Lower lobe of right lung (tissue), 2 donors: ENCODE data around the gene TTC39C. TPM values are rescaled to one million over a fixed set of nuclear protein-coding genes. Genes with fewer than 3 reads are reported as not detected.

Experiments
- ATAC-seq, 2 donors: fragments of 200-7000 bp; cut with Tn5 transposase; one replicate each; pipeline ENCODE4 v1.9.1; 2020 to 2022; ENCODE audit warnings: mild to moderate bottlenecking in 2 of 2, moderate library complexity in 2 of 2
- DNase-seq: peaks from one replicate; pipeline ENCODE4 v3.0.0-alpha.2; 2020
- H3K27ac ChIP-seq: fragments of 200-600 bp; one replicate; pipeline ENCODE4 v1.8.0; 2022
- H3K27me3 ChIP-seq: fragments of 200-600 bp; one replicate; pipeline ENCODE4 v1.8.0; 2022; ENCODE audit warnings: low read depth
- H3K36me3 ChIP-seq: fragments of 200-600 bp; one replicate; pipeline ENCODE4 v1.8.0; 2022; ENCODE audit warnings: mild to moderate bottlenecking
- H3K4me1 ChIP-seq: fragments of 200-600 bp; one replicate; pipeline ENCODE4 v1.8.0; 2022
- H3K4me3 ChIP-seq: fragments of 200-600 bp; one replicate; pipeline ENCODE4 v1.8.0; 2022; ENCODE audit warnings: mild to moderate bottlenecking
- H3K9me3 ChIP-seq: fragments of 200-600 bp; one replicate; pipeline ENCODE4 v1.8.0; 2022
- intact Hi-C: fragments of 100-400 bp; cut with DNase I; formaldehyde crosslinking; loops from one replicate; pipeline ENCODE4 v1.11.0; 2022
- total RNA-seq: library from RNA; stranded (reverse); fragmentation: NEBNext Ultra II Directional; extraction: Animal tissue kit (Norgen Biotek cat#: 25700); gene quantifications from one replicate; pipeline ENCODE4 v1.2.1, GENCODE V29; 2021
- TF ChIP-seq, protein P1 (sequence below): fragments of 200-600 bp; IDR thresholded peaks from one replicate; pipeline ENCODE4 v1.8.0; 2022; ENCODE audit warnings: antibody characterized with exemption, mild to moderate bottlenecking
- donor health status: DM: no; HTN: yes; CAD: no; lungs with severe emphysema.

Gene TTC39C
- total RNA-seq, 1 donor from 2014 or later: 14.6 TPM

DNA sequence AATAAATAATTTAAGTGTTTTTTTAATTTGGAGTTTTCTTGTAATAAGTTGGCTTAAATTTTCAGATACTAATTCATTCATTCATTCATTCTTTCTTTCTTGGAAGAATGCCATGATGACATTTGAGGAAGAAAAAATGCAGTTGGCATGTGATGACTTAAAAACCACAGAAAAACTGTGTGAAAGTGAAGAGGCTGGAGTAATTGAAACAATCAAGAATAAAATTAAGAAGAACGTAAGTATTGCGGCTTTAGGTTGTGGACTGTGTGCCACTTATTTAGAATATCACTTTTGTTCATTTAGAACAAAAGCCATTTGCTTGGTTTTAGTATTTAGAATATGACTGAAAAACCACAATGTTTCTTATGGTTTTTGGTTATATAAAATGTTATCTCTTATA lies 51.4 kb downstream of the TTC39C start:
- DNase-seq (no peak), ATAC-seq (no peak)
- Histone ChIP-seq H3K9me3 (no peaks in the 10 kb centered on the region), H3K27ac (no peak overlapping the region), H3K36me3 (peaks cover 9% of the 10 kb centered on the region), H3K4me3 (no peak overlapping the region), H3K27me3 (no peaks in the 10 kb centered on the region), H3K4me1 (no peaks in the 10 kb centered on the region)
- intact Hi-C loops: no loop called here
- TF ChIP-seq, protein P1, sequence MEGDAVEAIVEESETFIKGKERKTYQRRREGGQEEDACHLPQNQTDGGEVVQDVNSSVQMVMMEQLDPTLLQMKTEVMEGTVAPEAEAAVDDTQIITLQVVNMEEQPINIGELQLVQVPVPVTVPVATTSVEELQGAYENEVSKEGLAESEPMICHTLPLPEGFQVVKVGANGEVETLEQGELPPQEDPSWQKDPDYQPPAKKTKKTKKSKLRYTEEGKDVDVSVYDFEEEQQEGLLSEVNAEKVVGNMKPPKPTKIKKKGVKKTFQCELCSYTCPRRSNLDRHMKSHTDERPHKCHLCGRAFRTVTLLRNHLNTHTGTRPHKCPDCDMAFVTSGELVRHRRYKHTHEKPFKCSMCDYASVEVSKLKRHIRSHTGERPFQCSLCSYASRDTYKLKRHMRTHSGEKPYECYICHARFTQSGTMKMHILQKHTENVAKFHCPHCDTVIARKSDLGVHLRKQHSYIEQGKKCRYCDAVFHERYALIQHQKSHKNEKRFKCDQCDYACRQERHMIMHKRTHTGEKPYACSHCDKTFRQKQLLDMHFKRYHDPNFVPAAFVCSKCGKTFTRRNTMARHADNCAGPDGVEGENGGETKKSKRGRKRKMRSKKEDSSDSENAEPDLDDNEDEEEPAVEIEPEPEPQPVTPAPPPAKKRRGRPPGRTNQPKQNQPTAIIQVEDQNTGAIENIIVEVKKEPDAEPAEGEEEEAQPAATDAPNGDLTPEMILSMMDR: no peak

DNA sequence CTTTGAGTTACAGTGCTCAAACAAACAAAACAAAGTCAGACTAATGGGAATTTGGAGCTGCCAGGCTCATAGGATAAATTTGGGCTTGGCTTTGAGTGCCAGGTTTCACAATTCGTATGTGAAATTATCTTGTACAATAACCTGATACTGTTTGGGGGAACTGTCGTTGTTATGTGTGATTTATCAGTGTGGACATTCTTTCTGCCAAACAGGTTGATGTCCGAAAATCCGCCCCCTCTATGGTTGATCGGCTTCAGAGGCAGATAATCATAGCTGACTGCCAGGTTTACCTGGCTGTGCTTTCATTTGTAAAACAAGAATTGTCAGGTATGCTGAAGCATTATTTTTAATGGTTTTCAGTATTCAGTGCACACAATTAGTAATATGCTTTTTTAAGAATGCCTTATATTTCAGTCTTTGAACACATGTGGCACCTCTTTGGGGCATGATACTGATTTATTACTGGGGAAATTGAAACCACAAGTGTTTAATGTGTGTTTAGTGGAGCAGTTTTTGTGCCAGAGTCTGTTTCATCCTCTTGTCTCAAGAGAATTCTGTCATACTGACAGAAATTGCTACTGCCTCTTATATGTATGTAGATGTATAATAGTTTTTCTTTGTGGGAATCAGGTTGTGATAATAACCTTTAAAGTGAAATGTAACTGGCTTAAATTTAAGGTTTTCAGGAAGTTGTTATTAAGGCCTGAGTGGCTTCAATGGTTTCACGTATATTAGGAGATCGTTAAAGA lies 54.6 kb downstream of the TTC39C start:
- H3K27me3 ChIP-seq: no peaks in the 10 kb centered on the region
- no peak overlapping the region for H3K4me3 ChIP-seq
- no peaks in the 10 kb centered on the region for H3K4me1 ChIP-seq
- peaks cover 9% of the 10 kb centered on the region for H3K36me3 ChIP-seq
- no peaks in the 10 kb centered on the region for H3K9me3 ChIP-seq
- H3K27ac ChIP-seq: no peak overlapping the region
- intact Hi-C loops: no loop called here
- ATAC-seq (no peak), DNase-seq (no peak)
- TF ChIP-seq, protein P1: no peak

DNA sequence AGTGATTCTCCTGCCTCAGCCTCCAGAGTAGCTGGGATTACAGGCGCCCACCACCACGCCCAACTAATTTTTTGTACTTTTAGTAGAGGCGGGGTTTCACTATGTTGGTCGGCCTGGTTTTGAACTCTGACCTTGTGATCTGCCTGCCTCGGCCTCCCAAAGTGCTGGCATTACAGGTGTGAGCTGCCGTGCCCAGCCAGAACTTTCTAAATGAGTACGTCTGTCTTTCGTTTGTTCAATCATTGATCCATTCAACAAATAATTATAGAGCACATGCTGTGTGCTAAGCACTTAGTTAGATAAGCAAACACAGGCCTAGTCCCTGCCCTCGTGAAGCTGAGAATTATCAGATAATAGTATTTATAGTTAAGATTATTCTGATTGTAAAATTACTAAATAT lies 56.5 kb downstream of the TTC39C start:
- no peak overlapping the region for H3K4me3 ChIP-seq
- no peaks in the 10 kb centered on the region for H3K9me3 ChIP-seq
- H3K27me3 ChIP-seq: no peaks in the 10 kb centered on the region
- intact Hi-C loops: no loop called here
- TF ChIP-seq, protein P1: no peak
- peaks cover 9% of the 10 kb centered on the region for H3K36me3 ChIP-seq
- H3K27ac ChIP-seq: no peak overlapping the region
- H3K4me1 ChIP-seq: peaks cover 3% of the 10 kb centered on the region
- no peak for DNase-seq
- no peak for ATAC-seq

DNA sequence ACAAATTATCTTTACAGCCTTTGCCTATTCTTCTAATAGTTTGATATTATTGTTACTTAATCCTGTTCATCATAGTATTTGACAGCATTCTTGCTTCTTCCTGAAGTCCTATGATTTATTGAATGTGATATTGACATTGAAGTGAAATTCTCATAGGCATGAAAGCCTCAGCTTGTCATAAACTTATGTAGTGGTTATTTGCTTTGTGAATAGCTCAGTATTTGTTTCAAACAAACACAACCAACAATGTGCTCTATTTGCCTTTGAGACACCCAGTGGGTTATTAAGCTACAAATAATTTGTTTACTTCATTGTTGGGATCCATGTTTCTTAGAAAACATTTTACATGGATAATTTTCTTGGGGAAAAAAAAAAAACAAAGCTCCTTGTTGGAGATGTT lies 57.2 kb downstream of the TTC39C start:
- H3K4me1 ChIP-seq: peaks cover 11% of the 10 kb centered on the region
- no peaks in the 10 kb centered on the region for H3K9me3 ChIP-seq
- H3K27me3 ChIP-seq: no peaks in the 10 kb centered on the region
- no peak for DNase-seq
- TF ChIP-seq, protein P1: no peak
- H3K27ac ChIP-seq: no peak overlapping the region
- H3K36me3 ChIP-seq: peaks cover 6% of the 10 kb centered on the region
- intact Hi-C loops: no loop called here
- no peak for ATAC-seq
- H3K4me3 ChIP-seq: no peak overlapping the region

DNA sequence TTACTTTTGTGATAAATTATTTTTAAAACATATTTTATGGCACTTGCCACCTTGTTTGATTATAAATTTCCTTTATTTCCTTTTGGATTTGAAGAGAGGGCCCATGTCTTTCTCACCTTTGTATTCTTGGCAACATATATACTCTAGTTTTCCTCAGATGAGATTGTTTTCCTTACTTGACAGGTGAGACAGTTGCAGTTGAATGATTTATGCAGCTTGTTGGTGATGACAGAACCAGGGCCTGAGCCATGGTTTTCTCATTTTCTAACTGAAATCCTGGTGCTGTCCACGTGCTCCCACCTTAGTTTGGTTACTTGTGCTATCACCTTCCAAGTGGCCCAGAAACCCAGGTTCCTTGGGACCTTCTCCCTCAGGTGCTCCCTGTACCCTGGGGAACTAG lies 58.2 kb downstream of the TTC39C start:
- intact Hi-C loops: no loop called here
- H3K27ac ChIP-seq: no peak overlapping the region

More for the DNA sequence above, 58.2 kb downstream of the TTC39C start:
- no peak for ATAC-seq
- no peak overlapping the region for H3K4me3 ChIP-seq
- H3K36me3 ChIP-seq: no peaks in the 10 kb centered on the region
- peaks cover 14% of the 10 kb centered on the region for H3K4me1 ChIP-seq
- no peaks in the 10 kb centered on the region for H3K9me3 ChIP-seq
- DNase-seq: no peak
- no peaks in the 10 kb centered on the region for H3K27me3 ChIP-seq
- TF ChIP-seq, protein P1: no peak
